HepG2 (cell line): Measurements from ENCODE around the gene UBE3B. TPM values are rescaled to one million over a fixed set of nuclear protein-coding genes. Genes with fewer than 3 reads are reported as not detected.

Experiments
- ATAC-seq: fragments of 200-7000 bp; cut with Tn5 transposase; 3 replicates; pipeline ENCODE4 v1.9.1; 2020; ENCODE audit warnings: mild to moderate bottlenecking, moderate library complexity
- BruUV-seq: library from RNA; stranded (reverse); fragments of 400-500 nt; replicated peaks from 2 replicates; lab custom pipeline; 2021; lab: Mats Ljungman, UMichigan
- CTCF ChIA-PET: fragments of 300-600 bp; formaldehyde crosslinking; extraction: SDS; loops from one replicate; lab custom pipeline; 2021; ENCODE audit warnings: low total read pairs, inconsistent platforms, low intra/inter-chr PET ratio; lab: Yijun Ruan, JAX
- POLR2A ChIA-PET: fragments of 350-600 bp; sonication (Branson Sonifier 250); formaldehyde crosslinking; loops from one replicate; lab custom pipeline; 2020; ENCODE audit warnings: antibody characterized with exemption, inconsistent platforms; lab: Yijun Ruan, JAX
- DNase-seq: peaks from one replicate; pipeline ENCODE4 v3.0.0-alpha.2; 2015; ENCODE audit warnings: low spot score
- FAIRE-seq: peaks from 3 replicates; lab custom pipeline; 2011; peaks lifted over from hg19 to GRCh38; lab: Jason Lieb, UNC
- H2AFZ ChIP-seq: one replicate; pipeline ENCODE4 v1.6.1; 2011; ENCODE audit warnings: low read length, inconsistent platforms
- H3K27ac ChIP-seq: fragments of 300-600 bp; 3 replicates; pipeline ENCODE4 v1.8.0; 2011; ENCODE audit warnings: mixed run types, mild to moderate bottlenecking, mixed read lengths, low read length, inconsistent platforms; ENCODE audit not compliant: insufficient read depth; ENCODE audit errors: extremely low read length
- H3K27me3 ChIP-seq, 2 experiments: fragments of 200-600 bp in 1 of 2; 2 replicates in 1 of 2; 3 replicates in 1 of 2; pipeline versions ENCODE4 v1.6.0 to v1.8.0; 2011; ENCODE audit warnings: low read length in 2 of 2, mild to moderate bottlenecking in 2 of 2, moderate library complexity in 2 of 2, inconsistent platforms in 1 of 2; ENCODE audit not compliant: insufficient read depth in 2 of 2, control insufficient read depth in 1 of 2
- H3K36me3 ChIP-seq, 2 experiments: fragments of 200-600 bp in 1 of 2; replicated peaks in 1 of 2; 2 replicates in 1 of 2; 3 replicates in 1 of 2; pipeline versions ENCODE4 v1.5.1 to v1.8.0; 2011; ENCODE audit warnings: low read length in 2 of 2, inconsistent platforms in 1 of 2; ENCODE audit not compliant: insufficient read depth in 2 of 2, control insufficient read depth in 1 of 2
- H3K4me1 ChIP-seq: 2 replicates; pipeline ENCODE4 v1.5.1; 2012; ENCODE audit warnings: low read length, inconsistent platforms; ENCODE audit not compliant: insufficient read depth
- H3K4me2 ChIP-seq: 2 replicates; pipeline ENCODE4 v1.6.0; 2011; ENCODE audit warnings: low read depth, low read length, inconsistent platforms
- H3K4me3 ChIP-seq, 3 experiments: fragments of 200-600 bp in 1 of 3; sonication (generic), shearing (Covaris generic) in 1 of 3; replicated peaks in 1 of 3; 2 replicates each; pipeline ENCODE4 v1.5.1; 2011 to 2016; ENCODE audit warnings: low read length in 3 of 3, inconsistent platforms in 2 of 3, low read depth in 2 of 3, mild to moderate bottlenecking in 2 of 3, control low read depth in 1 of 3, mixed read lengths in 1 of 3; ENCODE audit not compliant: insufficient read depth in 1 of 3
- H3K79me2 ChIP-seq: one replicate; pipeline ENCODE4 v1.6.1; 2011; ENCODE audit warnings: low read length, inconsistent platforms; ENCODE audit not compliant: insufficient read depth
- H3K9ac ChIP-seq: 2 replicates; pipeline ENCODE4 v1.6.0; 2011; ENCODE audit warnings: mild to moderate bottlenecking, low read depth, low read length, inconsistent platforms; ENCODE audit not compliant: insufficient read depth
- H3K9me3 ChIP-seq: 2 replicates; pipeline ENCODE4 v1.5.1; 2012; ENCODE audit warnings: mild to moderate bottlenecking, low read length
- H4K20me1 ChIP-seq: 2 replicates; pipeline ENCODE4 v1.6.0; 2011; ENCODE audit warnings: inconsistent platforms, mild to moderate bottlenecking, low read length, moderate library complexity; ENCODE audit not compliant: insufficient read depth
- ATF7 ChIP-seq, 2 experiments: fragments of 450-650 bp in 1 of 2; sonication (generic) in 1 of 2; formaldehyde crosslinking in 1 of 2; IDR thresholded peaks; 2 replicates each; pipeline versions ENCODE4 v1.4.0 to v1.6.1; 2016 to 2020; ENCODE audit warnings: antibody characterized with exemption in 1 of 2, mild to moderate bottlenecking in 1 of 2, missing genetic modification reagents in 1 of 2
- PATZ1 ChIP-seq: sonication (generic); formaldehyde crosslinking; IDR thresholded peaks from 2 replicates; pipeline ENCODE4 v1.4.0; 2020; ENCODE audit warnings: missing genetic modification reagents
- POLR2A ChIP-seq, 2 experiments: IDR thresholded peaks; 2 replicates each; pipeline ENCODE4 v1.6.1; 2011; ENCODE audit warnings: low read depth in 2 of 2, low read length in 2 of 2, mild to moderate bottlenecking in 1 of 2, moderate library complexity in 1 of 2; ENCODE audit not compliant: insufficient read depth in 1 of 2
- RNF2 ChIP-seq: fragments of 450-650 bp; conservative IDR thresholded peaks from 2 replicates; pipeline ENCODE4 v1.6.1; 2016; ENCODE audit warnings: low read depth
- ZNF142 ChIP-seq: sonication (generic); formaldehyde crosslinking; IDR thresholded peaks from 2 replicates; pipeline ENCODE4 v1.4.0; 2020; ENCODE audit warnings: missing genetic modification reagents
- ZNF577 ChIP-seq: sonication (generic); formaldehyde crosslinking; IDR thresholded peaks from 2 replicates; pipeline ENCODE4 v1.4.0; 2020; ENCODE audit warnings: mild to moderate bottlenecking, low read depth, missing genetic modification reagents, borderline replicate concordance
- WGBS: methylation state at CpG from one replicate; pipeline ENCODE4 v1.1.6; 2017; ENCODE audit warnings: low lambda C conversion rate; 5-methylcytosine and 5-hydroxymethylcytosine counted together
- in situ Hi-C: cut with HindIII; loops from 2 replicates; pipeline ENCODE4 v1.10.0; 2017; ENCODE audit warnings: low pct_unique_long_range_greater_than_20kb; ENCODE audit not compliant: extremely low pct_ligation_motif_present
- intact Hi-C: fragments of 100-400 bp; cut with micrococcal nuclease; formaldehyde crosslinking; loops from one replicate; pipeline ENCODE4 v1.10.0; 2022; ENCODE audit not compliant: unreplicated experiment
- polyA plus RNA-seq, 8 experiments: library from polyadenylated mRNA; depleted of rRNA in 3 of 8; stranded (reverse) in 7 of 8; unstranded in 1 of 8; fragments of >200 nt; fragmentation: Illumina TruSeq in 4 of 8; extraction: Trizol in 4 of 8; gene quantifications; 2 replicates each; pipeline versions ENCODE4 v1.2.1 to v1.2.3, GENCODE V29; 2011 to 2016; ENCODE audit warnings: low read depth in 4 of 8, missing spikeins in 1 of 8, mixed read lengths in 1 of 8; ENCODE audit not compliant: insufficient read depth in 1 of 8
- total RNA-seq, 5 experiments: library from RNA; depleted of rRNA; stranded (reverse); fragments of >200 nt; fragmentation: Illumina TruSeq; extraction: Trizol; gene quantifications; 2 replicates each; pipeline ENCODE4 v1.2.3, GENCODE V29; 2016; ENCODE audit warnings: low read depth in 1 of 5
- TF ChIP-seq, protein P1 (sequence below): IDR thresholded peaks from 2 replicates; pipeline ENCODE4 v1.6.1; 2016; ENCODE audit warnings: low read depth
- TF ChIP-seq, protein P2 (sequence below): sonication (generic); formaldehyde crosslinking; IDR thresholded peaks from 2 replicates; pipeline ENCODE4 v1.5.0; 2020; ENCODE audit warnings: mild to moderate bottlenecking, missing genetic modification reagents

UBE3B gene
- total and polyA plus RNA-seq, 2 of the 13 experiments (the other 11 are each of a cell fraction or from before 2014, with no cell fraction given): 22.7 to 25.3 TPM

DNA sequence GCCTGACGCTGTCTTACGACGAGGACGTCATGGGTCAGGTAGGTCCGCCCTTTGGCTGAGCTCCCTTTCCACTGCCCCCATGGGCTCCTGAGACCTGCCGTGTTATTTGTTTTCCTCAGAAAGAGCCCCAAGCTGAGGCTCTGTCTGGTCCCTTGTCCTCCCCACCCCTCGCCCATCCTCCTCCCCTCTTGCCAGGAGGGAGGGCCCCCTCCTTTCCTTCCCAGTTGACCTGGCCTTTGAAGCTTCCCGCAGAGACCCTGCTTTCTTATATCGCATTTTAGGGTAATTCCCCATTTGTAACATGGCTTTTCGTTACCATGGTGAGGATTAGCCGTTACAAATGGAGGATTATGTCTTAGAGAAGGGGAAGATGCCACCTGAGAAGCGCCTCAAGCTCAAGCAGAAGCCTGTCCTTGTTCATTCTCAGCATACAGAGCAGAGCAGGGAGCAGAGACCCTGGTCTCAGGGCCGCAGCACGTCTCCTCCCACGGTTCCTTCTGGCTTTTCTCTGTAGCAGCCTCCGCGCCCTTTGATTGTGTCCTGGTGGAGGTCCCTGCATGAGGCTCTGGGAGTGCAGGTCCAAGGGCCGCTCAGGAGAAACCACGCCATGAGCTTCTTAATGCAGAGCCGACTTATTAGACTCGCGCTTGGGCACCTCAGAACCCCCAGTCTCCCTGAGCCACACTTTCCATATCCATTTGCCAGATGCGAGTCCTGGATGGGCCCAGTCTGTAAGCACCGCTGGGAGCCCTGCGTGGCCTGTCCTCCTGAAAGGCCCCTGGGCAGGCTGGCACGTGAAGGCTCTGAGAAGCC, 47.2 kb downstream of the UBE3B start (continued):
- TF ChIP-seq ZNF577: no peak
- no peak for TF ChIP-seq RNF2
- TF ChIP-seq, all 625 proteins: peak for 0

- H3K4me3 ChIP-seq: no peak overlapping the region
- no peak overlapping the region for H3K27ac ChIP-seq
- FAIRE-seq: no peak
- BruUV-seq: no TSS peak
- no peaks in the 10 kb centered on the region for H3K27me3 ChIP-seq
- H3K4me1 ChIP-seq: peaks cover 16% of the 10 kb centered on the region
- WGBS: 93% methylated on average over 2 of the region's 3 CpGs
- intact Hi-C loops (no loop called here), in situ Hi-C loops (no loop called here)
- no peaks in the 10 kb centered on the region for H3K9me3 ChIP-seq
- H3K9ac ChIP-seq: no peak overlapping the region
- peaks cover 15 to 23% of the 10 kb centered on the region in 2 experiments; a peak in 4 of 5 replicates for H3K36me3 ChIP-seq
- H4K20me1 ChIP-seq: no peaks in the 10 kb centered on the region
- CTCF ChIA-PET: no interaction called here
- POLR2A ChIA-PET: no interaction called here
- no peak for ATAC-seq
- no peak overlapping the region for H2AFZ ChIP-seq
- TF ChIP-seq PATZ1 (no peak), ATF7 (IDR thresholded peaks at IDR 0.05) (no peak), ATF7 (CRISPR knock-in tag; IDR thresholded peaks at IDR 0.05) (no peak), ZNF142 (CRISPR knock-in tag) (no peak), POLR2A (IDR thresholded peaks at IDR 0.05; ENCODE audit: insufficient read depth in 1 of 2, low read depth in 2 of 2, low read length in 2 of 2) (no peak)
- TF ChIP-seq, protein P1, sequence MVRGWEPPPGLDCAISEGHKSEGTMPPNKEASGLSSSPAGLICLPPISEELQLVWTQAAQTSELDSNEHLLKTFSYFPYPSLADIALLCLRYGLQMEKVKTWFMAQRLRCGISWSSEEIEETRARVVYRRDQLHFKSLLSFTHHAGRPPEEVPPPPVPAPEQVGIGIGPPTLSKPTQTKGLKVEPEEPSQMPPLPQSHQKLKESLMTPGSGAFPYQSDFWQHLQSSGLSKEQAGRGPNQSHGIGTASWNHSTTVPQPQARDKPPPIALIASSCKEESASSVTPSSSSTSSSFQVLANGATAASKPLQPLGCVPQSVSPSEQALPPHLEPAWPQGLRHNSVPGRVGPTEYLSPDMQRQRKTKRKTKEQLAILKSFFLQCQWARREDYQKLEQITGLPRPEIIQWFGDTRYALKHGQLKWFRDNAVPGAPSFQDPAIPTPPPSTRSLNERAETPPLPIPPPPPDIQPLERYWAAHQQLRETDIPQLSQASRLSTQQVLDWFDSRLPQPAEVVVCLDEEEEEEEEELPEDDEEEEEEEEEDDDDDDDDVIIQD (CRISPR knock-in tag): no peak
- TF ChIP-seq, protein P2, sequence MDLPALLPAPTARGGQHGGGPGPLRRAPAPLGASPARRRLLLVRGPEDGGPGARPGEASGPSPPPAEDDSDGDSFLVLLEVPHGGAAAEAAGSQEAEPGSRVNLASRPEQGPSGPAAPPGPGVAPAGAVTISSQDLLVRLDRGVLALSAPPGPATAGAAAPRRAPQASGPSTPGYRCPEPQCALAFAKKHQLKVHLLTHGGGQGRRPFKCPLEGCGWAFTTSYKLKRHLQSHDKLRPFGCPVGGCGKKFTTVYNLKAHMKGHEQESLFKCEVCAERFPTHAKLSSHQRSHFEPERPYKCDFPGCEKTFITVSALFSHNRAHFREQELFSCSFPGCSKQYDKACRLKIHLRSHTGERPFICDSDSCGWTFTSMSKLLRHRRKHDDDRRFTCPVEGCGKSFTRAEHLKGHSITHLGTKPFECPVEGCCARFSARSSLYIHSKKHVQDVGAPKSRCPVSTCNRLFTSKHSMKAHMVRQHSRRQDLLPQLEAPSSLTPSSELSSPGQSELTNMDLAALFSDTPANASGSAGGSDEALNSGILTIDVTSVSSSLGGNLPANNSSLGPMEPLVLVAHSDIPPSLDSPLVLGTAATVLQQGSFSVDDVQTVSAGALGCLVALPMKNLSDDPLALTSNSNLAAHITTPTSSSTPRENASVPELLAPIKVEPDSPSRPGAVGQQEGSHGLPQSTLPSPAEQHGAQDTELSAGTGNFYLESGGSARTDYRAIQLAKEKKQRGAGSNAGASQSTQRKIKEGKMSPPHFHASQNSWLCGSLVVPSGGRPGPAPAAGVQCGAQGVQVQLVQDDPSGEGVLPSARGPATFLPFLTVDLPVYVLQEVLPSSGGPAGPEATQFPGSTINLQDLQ (CRISPR knock-in tag): no peak
- no peaks in the 10 kb centered on the region for H3K79me2 ChIP-seq
- no peak for DNase-seq
- no peak overlapping the region for H3K4me2 ChIP-seq
These were observed 47.8 kb downstream of the UBE3B start for GRCh38 chr12:109525279-109525585.
